ENCODE results near the gene SECISBP2. TPM values are rescaled to one million over a fixed set of nuclear protein-coding genes. Genes with fewer than 3 reads are reported as not detected.
A peak's percentile ranks its signal among the peaks of the same experiment; 100 is the strongest.

Gene SECISBP2
- total and polyA plus RNA-seq, 2 of the 13 experiments (the other 11 are each of a cell fraction or from before 2014, with no cell fraction given): 32.4 to 38.0 TPM

- ChIA-PET POLR2A (interaction anchor here (2.5 kb wide), 1 partner anchor 34 kb away, joined by 6 read pairs; the partner anchor contains the start of gene SECISBP2), CTCF (ENCODE audit: low intra/inter-chr PET ratio, low total read pairs) (no interaction called here)
- peaks cover 61% of the 10 kb centered on the region for H3K4me1 ChIP-seq (ENCODE audit: insufficient read depth, low read length)
- no peak for DNase-seq (ENCODE audit: low spot score)
- TF ChIP-seq GLI4 (CRISPR knock-in tag; IDR thresholded peaks at IDR 0.05; ENCODE audit: borderline replicate concordance) (no peak), RAD21 (CRISPR knock-in tag; IDR thresholded peaks at IDR 0.05) (no peak), CREB3 (CRISPR knock-in tag; IDR thresholded peaks at IDR 0.05) (no peak)
- TF ChIP-seq, protein P1, sequence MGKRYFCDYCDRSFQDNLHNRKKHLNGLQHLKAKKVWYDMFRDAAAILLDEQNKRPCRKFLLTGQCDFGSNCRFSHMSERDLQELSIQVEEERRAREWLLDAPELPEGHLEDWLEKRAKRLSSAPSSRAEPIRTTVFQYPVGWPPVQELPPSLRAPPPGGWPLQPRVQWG (CRISPR knock-in tag; IDR thresholded peaks at IDR 0.05; ENCODE audit: borderline replicate concordance, low read depth): no peak
- H3K9me3 ChIP-seq (ENCODE audit: low read length): no peaks in the 10 kb centered on the region
- in situ Hi-C loops (cut with HindIII; ENCODE audit: extremely low pct_ligation_motif_present, low pct_unique_long_range_greater_than_20kb): no loop called here
- H3K36me3 ChIP-seq (replicated peaks in 1 of 2; ENCODE audit: control insufficient read depth in 1 of 2, insufficient read depth in 2 of 2, low read length in 2 of 2): peaks cover 22 to 55% of the 10 kb centered on the region in 2 experiments
- no peaks in the 10 kb centered on the region for H3K27me3 ChIP-seq (ENCODE audit: control insufficient read depth in 1 of 2, insufficient read depth in 2 of 2, low read length in 2 of 2)
- intact Hi-C loops (cut with micrococcal nuclease; ENCODE audit: unreplicated experiment): no loop called here
- H4K20me1 ChIP-seq (ENCODE audit: insufficient read depth, low read length): no peaks in the 10 kb centered on the region
- FAIRE-seq: no peak
- no peak for ATAC-seq
- H2AFZ ChIP-seq (ENCODE audit: low read length): no peak overlapping the region
- H3K4me2 ChIP-seq (ENCODE audit: low read depth, low read length): no peak overlapping the region
- H3K79me2 ChIP-seq (ENCODE audit: insufficient read depth, low read length): no peaks in the 10 kb centered on the region
- 70% methylated on average over 3 of the region's 3 CpGs for WGBS (ENCODE audit: low lambda C conversion rate)
- H3K4me3 ChIP-seq (replicated peaks in 1 of 3; ENCODE audit: insufficient read depth in 1 of 3, low read depth in 2 of 3, low read length in 3 of 3): no peak overlapping the region
- no peak overlapping the region for H3K27ac ChIP-seq (ENCODE audit: extremely low read length, insufficient read depth, low read length)
- BruUV-seq (replicated peaks): no TSS peak
- no peak overlapping the region for H3K9ac ChIP-seq (ENCODE audit: insufficient read depth, low read depth, low read length)
Observed at GRCh38 chr9:89352451-89352850, 34.2 kb downstream of the SECISBP2 start.

- BruUV-seq (replicated peaks): no TSS peak
- ChIA-PET POLR2A (interaction anchor here (1.2 to 2.5 kb wide), 2 partner anchors 34 to 43 kb away, joined by 3 to 6 read pairs; partner anchors contain the start of genes CKS2 and SECISBP2), CTCF (ENCODE audit: low intra/inter-chr PET ratio, low total read pairs) (no interaction called here)
- H3K9ac ChIP-seq (ENCODE audit: insufficient read depth, low read depth, low read length): no peak overlapping the region
- no peak for DNase-seq (ENCODE audit: low spot score)
- H3K36me3 ChIP-seq (replicated peaks in 1 of 2; ENCODE audit: control insufficient read depth in 1 of 2, insufficient read depth in 2 of 2, low read length in 2 of 2): peaks cover 23 to 53% of the 10 kb centered on the region in 2 experiments
- WGBS (ENCODE audit: low lambda C conversion rate): 94% methylated on average over 6 of the region's 8 CpGs
- no peak for ATAC-seq
- intact Hi-C loops (cut with micrococcal nuclease; ENCODE audit: unreplicated experiment): no loop called here
- FAIRE-seq: no peak
- no peak overlapping the region for H3K4me2 ChIP-seq (ENCODE audit: low read depth, low read length)
- H3K4me1 ChIP-seq (ENCODE audit: insufficient read depth, low read length): peaks cover 68% of the 10 kb centered on the region
- TF ChIP-seq HOXD1 (CRISPR knock-in tag; IDR thresholded peaks at IDR 0.05) (no peak), ZNF687 (CRISPR knock-in tag; IDR thresholded peaks at IDR 0.05) (0 out of 2 replicates have a peak, but pooled peaks have one; percentile 22)
- no peak overlapping the region for H3K27ac ChIP-seq (ENCODE audit: extremely low read length, insufficient read depth, low read length)
- H2AFZ ChIP-seq (ENCODE audit: low read length): no peak overlapping the region
- H3K4me3 ChIP-seq (replicated peaks in 1 of 3; ENCODE audit: insufficient read depth in 1 of 3, low read depth in 2 of 3, low read length in 3 of 3): no peak overlapping the region
- no peaks in the 10 kb centered on the region for H4K20me1 ChIP-seq (ENCODE audit: insufficient read depth, low read length)
- H3K9me3 ChIP-seq (ENCODE audit: low read length): no peaks in the 10 kb centered on the region
- H3K79me2 ChIP-seq (ENCODE audit: insufficient read depth, low read length): no peaks in the 10 kb centered on the region
- in situ Hi-C loops (cut with HindIII; ENCODE audit: extremely low pct_ligation_motif_present, low pct_unique_long_range_greater_than_20kb): no loop called here
- H3K27me3 ChIP-seq (ENCODE audit: control insufficient read depth in 1 of 2, insufficient read depth in 2 of 2, low read length in 2 of 2): no peaks in the 10 kb centered on the region
Observed at GRCh38 chr9:89352874-89353649, 34.8 kb downstream of the SECISBP2 start.
